ENCODE data around the gene CTNNBL1.
"Not testable (repeated sequence)": the region's sequence is repeated elsewhere in the genome, so short reads cannot be mapped to it uniquely, and the experiment has no call there.

GRCh38 chr20:37683146-37683545 is 10.7 kb upstream of the CTNNBL1 start:
- not testable (repeated sequence) for TF ChIP-seq POLR2A, CTCF (IDR thresholded peaks at IDR 0.05)

Data from uterus (tissue), 2 donors.